NB4 (cell line): ENCODE data around the gene NRCAM.

Source experiments
- CTCF ChIP-seq: IDR thresholded peaks from one replicate; pipeline ENCODE4 v1.5.1; 2012; ENCODE audit warnings: low read depth, low read length
- POLR2A ChIP-seq: IDR thresholded peaks from 2 replicates; pipeline ENCODE4 v1.6.1; 2011; ENCODE audit warnings: mild to moderate bottlenecking; ENCODE audit not compliant: insufficient read length; ENCODE audit errors: extremely low read depth
- TF ChIP-seq, protein P1 (sequence below): IDR thresholded peaks from 2 replicates; pipeline ENCODE4 v1.6.1; 2011; ENCODE audit warnings: low read depth, low read length

DNA sequence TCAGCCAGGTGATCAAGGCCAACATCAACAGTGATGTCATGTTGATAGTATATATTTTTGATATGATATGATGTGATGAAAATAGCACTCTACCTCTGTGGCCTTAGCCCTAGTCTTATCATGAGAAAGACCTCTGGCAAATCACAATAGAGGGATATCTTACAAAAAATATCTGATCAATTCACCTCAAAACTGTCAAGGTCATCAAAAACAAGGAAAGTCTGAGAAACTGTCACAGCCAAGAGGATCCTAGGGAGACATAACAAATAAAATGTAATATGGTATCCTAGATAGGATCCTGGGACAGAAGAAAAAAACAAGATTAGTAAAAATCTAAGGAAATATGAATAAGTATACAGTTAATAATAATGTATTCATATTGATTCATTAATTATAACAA, 92.6 kb downstream of the NRCAM start:
- TF ChIP-seq CTCF (no peak), POLR2A (no peak)
- TF ChIP-seq, protein P1, sequence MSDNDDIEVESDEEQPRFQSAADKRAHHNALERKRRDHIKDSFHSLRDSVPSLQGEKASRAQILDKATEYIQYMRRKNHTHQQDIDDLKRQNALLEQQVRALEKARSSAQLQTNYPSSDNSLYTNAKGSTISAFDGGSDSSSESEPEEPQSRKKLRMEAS = no peak
